IPS-18c (cell line): ENCODE results near the gene VSIG10L.

Experiments used
- H3K4me3 ChIP-seq: 2 replicates; pipeline ENCODE4 v1.7.0; 2013; ENCODE audit warnings: low read depth, mild to moderate bottlenecking, low read length, moderate library complexity; ENCODE audit not compliant: insufficient read depth
- H3K9me3 ChIP-seq: one replicate; pipeline ENCODE4 v1.6.1; 2013; ENCODE audit warnings: mild to moderate bottlenecking, low read length, moderate library complexity; ENCODE audit not compliant: control insufficient read depth, insufficient read depth

Gene VSIG10L

DNA sequence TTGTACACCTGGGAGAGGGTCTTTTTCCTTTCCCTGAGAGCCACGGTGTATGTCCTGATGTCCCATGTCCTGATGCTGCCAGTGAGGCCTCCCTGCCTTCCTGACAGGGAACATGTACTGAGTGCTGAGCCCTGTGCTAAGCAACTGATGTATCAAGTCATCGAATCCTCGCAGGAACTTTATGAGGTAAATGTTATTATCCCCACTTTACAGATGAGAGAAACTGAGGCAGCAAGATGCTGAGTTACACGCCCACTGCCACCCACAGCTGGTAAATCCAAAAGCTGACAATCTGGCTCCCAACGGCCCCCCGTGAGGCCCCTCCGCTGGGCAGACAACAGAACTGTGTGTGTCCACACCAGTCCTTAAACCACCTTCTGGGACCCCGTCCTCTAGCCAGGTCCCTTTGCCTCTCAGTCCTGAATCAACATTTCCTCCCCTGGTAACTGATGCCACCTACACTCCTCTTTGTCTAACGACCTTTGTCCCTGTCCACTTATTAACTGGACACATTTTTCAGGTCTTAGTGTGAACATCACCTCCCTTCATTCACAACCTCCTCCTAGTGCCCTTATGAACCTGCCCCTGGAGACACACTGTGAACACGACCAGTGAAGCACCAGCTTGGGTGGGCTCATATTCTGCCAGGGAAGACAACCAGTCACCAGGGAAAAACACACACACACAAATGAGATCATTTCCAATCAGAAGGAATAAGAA is 5.4 kb upstream of the VSIG10L start:
- Histone ChIP-seq H3K9me3 (no peaks in the 10 kb centered on the region), H3K4me3 (no peak overlapping the region)

GRCh38 chr19:51346742-51347141 is 4.8 kb upstream of the VSIG10L start:
- H3K4me3 ChIP-seq, result no peak overlapping the region
- H3K9me3 ChIP-seq, result no peaks in the 10 kb centered on the region

- Histone ChIP-seq H3K9me3 (no peaks in the 10 kb centered on the region), H3K4me3 (no peak overlapping the region)
Measured at GRCh38 chr19:51345076-51345620, 3.2 kb upstream of the VSIG10L start.

GRCh38 chr19:51342631-51343569 is 961 bp upstream of the VSIG10L start:
- H3K9me3 ChIP-seq, result no peaks in the 10 kb centered on the region
- H3K4me3 ChIP-seq, result no peak overlapping the region

DNA sequence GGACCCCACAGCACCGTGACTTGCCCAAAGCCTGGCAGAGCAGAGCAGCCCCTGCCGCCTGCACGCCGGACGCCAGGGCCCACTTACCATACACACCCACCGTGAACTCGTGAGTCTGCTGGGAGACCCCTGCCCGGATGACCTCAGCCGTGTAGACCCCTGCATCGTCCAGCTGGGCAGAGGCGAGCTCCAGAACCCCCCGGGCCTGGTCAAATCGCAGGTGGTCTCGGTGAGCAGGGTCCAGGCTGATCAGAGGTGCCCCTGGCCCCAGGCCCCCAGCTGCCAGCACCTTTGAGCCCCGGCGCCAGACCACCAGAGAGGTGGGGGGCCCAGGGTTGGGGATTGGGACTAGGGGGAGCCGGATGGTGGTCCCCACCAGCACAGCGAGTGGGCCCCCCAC is 873 bp downstream of the VSIG10L start:
- H3K4me3 ChIP-seq, result no peak overlapping the region
- no peaks in the 10 kb centered on the region for H3K9me3 ChIP-seq

- peak overlapping the region; percentile 55 for H3K4me3 ChIP-seq
- no peaks in the 10 kb centered on the region for H3K9me3 ChIP-seq
Measured at GRCh38 chr19:51339687-51340656, 2.0 kb downstream of the VSIG10L start.

GRCh38 chr19:51339313-51339686 is 2.6 kb downstream of the VSIG10L start:
- Histone ChIP-seq H3K4me3 (peak overlapping the region; percentile 55; the same call in 1 of the 2 replicates), H3K9me3 (no peaks in the 10 kb centered on the region)

DNA sequence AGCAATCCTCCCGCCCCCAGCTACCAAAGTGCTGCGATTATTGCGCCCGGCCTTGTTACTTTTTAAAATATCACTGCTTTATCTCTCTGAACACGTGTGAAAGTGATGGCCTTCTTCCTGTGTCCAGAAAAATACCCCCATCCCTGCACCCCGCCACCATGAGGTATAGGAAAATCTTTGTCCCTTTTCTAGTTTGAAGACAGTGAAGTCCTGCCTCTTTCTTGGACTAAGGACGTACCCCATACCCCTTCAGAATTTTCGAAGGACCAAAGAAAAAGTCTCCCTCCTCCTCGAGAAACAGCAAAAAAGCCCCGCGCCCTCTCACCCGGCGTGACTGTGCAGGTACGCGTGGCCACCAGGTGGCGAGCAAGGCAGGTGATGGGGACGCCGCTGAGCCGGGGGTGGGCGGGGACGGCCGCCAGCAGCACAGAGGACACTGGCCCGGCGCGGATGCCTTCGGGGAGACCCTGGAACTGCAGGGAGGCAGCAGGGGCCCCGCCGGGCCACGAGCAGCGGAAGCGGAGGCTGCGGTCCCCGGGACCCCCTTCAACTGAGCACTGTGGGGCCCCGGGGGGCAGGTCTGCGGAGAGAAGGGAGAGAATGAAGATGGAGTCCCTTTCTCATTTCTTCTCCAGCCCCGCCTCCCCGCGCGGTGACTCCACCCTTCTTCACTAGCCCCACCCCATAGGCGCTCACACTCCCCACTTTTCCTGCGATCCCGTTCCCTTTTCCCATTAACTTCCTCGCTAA is 3.2 kb downstream of the VSIG10L start:
- H3K4me3 ChIP-seq, result peak overlapping the region; percentile 55; the same call in 1 of the 2 replicates
- no peaks in the 10 kb centered on the region for H3K9me3 ChIP-seq

DNA sequence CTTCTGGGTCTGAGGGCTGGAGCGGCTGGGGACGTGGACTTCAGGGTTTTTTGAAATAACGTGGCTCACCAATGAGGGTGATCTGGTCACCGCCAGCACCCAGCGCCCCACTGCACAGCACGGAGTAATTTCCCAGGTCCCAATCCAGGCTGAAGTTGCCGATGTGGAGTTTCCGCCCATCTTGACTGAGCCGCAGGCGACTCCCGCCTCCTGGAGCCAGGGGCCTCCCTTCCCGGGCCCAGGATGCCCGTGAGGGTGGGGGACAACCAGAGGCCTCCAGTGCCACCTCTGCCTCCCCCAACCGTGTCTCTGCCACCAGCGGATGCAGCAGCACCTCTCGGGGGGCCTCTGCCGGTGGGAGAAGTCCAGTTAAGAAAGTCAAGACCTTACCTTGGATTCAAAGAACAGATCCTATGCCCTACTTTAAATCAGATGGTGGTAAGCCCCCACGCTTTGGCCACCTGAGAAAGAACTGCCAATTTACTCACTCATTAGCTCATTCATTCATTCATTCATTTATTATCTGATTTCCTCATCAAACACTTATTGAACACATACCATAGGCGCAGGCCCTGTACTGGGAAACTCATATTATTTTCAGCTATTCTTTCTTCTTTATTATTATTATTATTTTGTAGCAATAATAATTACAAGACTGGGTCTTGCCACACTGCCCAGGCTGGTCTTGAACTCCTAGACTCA is 3.9 kb downstream of the VSIG10L start:
- Histone ChIP-seq H3K4me3 (peak overlapping the region; percentile 55; the same call in 1 of the 2 replicates), H3K9me3 (no peaks in the 10 kb centered on the region)

DNA sequence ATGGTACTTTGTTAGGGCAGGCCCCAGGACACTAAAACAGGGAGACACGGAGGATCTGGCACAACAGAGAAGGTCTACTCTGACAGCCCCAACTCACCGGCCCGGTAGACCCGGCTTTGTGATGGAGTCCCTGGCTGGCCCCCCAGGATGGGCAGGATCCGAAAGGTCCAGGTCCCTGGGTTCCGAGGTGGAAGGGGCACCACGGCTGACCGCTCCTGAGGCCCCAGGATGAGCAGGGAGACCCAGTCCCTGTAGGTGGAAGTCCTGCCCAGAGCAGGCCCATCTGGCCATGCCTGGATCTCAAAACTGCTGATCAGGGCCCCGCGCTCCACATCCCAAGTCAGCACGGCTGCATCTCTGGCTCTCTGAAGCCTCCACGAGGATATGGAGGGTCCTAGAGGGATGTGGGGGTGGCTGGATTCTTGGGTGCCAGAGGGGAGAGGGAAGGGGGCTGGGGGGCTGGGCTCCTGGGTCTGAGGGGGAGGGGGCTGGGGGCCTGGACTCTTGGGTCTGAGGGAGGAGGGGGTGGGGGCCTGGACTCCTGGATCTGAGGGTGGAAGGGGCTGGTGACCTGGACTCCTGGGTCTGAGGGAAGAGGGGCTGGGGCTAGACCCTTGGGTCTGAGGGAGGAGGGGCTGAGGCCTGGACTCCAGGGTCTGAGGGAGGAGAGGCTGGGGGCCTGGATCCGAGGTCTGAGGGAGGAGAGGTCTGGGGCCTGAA is 4.6 kb downstream of the VSIG10L start:
- Histone ChIP-seq H3K9me3 (no peaks in the 10 kb centered on the region), H3K4me3 (no peak overlapping the region)

- no peak overlapping the region for H3K4me3 ChIP-seq
Measured at GRCh38 chr19:51333836-51334460, 8.0 kb downstream of the VSIG10L start.

DNA sequence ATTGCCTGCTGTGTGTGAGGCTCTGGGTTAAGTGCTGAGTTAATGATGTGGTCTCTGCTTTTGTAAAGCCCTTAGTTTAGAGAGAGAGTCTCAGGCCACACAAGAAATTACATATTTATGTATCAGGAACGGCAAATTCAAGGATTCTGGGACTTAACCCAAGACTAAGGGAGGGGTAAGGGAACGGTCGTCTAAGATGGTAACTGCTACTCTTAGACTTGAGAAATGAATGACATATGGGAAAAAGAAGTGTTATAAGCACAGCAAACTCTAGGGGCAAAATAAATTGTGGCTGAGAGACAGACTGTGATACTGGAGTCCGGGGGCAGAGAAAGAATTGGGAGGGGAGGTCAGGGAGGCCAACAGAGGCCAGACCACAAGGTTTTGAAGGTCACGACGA is 10.2 kb downstream of the VSIG10L start:
- Histone ChIP-seq H3K9me3 (no peaks in the 10 kb centered on the region), H3K4me3 (no peak overlapping the region)

More at GRCh38 chr19:51333836-51334460, 8.0 kb downstream of the VSIG10L start:
- no peaks in the 10 kb centered on the region for H3K9me3 ChIP-seq

GRCh38 chr19:51331193-51331592 is 10.7 kb downstream of the VSIG10L start:
- no peak overlapping the region for H3K4me3 ChIP-seq
- no peaks in the 10 kb centered on the region for H3K9me3 ChIP-seq

DNA sequence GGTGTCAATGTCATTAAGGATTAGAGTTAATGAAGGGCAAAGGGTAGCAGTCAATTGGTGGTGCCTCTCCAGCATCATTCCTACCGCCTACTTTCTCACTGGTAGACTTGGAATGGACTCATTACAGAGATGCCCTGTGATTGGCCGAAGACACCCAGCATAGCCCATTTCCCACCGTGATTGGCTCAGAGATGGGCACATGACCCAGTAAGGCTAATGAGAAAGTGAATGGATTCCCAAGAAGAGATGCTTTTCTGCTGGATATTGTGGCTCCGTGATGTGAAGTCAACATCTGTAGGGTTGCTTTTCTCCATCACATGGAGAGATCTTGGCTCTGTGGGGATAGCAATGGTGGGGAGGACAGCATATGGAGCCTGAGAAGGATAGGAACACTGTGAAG is 11.6 kb downstream of the VSIG10L start:
- Histone ChIP-seq H3K9me3 (no peaks in the 10 kb centered on the region), H3K4me3 (no peak overlapping the region)

GRCh38 chr19:51329411-51329810 is 12.5 kb downstream of the VSIG10L start:
- H3K9me3 ChIP-seq, result no peaks in the 10 kb centered on the region
- H3K4me3 ChIP-seq, result no peak overlapping the region
